MM.1S (cell line): ENCODE data around the gene ARHGAP25.

ENCODE experiments used
- CTCF ChIP-seq: fragments of 300-600 bp; sonication (generic); IDR thresholded peaks from 2 replicates; pipeline ENCODE4 v1.5.1; 2016; ENCODE audit warnings: antibody characterized with exemption, low read length, mixed read lengths
- EZH2 ChIP-seq: fragments of 300-600 bp; sonication (generic); optimal IDR thresholded peaks from 2 replicates; pipeline ENCODE3; 2017; ENCODE audit warnings: low read depth, mild to moderate bottlenecking, antibody characterized with exemption, low read length, mixed read lengths
- EZH2phosphoT487 ChIP-seq: fragments of 300-600 bp; sonication (generic); IDR thresholded peaks from 2 replicates; pipeline ENCODE4 v1.6.1; 2018; ENCODE audit warnings: antibody characterized with exemption, low read length

- TF ChIP-seq CTCF: no peak
- TF ChIP-seq EZH2phosphoT487: no peak
- TF ChIP-seq EZH2: no peak
Measured at GRCh38 chr2:68857202-68857845, 122.7 kb downstream of the ARHGAP25 start.
